Measurements from ENCODE around the gene NOMO2. TPM values are rescaled to one million over a fixed set of nuclear protein-coding genes. Genes with fewer than 3 reads are reported as not detected.
A peak's percentile ranks its signal among the peaks of the same experiment; 100 is the strongest.
"Not testable (repeated sequence)": the region's sequence is repeated elsewhere in the genome, so short reads cannot be mapped to it uniquely, and the experiment has no call there.

NOMO2 gene
- total RNA-seq, 4 donors from 2014 or later, result 45.7 to 98.1 (median 63.1) TPM

- not testable (repeated sequence) for H3K27me3 ChIP-seq; H3K4me1 ChIP-seq; H3K4me3 ChIP-seq; H3K36me3 ChIP-seq; H3K27ac ChIP-seq; DNase-seq (ENCODE audit: low spot score in 2 of 2); H3K9me3 ChIP-seq
- WGBS, 2 donors, result no CpG with 5 or more reads among the region's 11 CpGs
Observed at GRCh38 chr16:18409532-18410293, 152.2 kb downstream of the NOMO2 start.

DNA sequence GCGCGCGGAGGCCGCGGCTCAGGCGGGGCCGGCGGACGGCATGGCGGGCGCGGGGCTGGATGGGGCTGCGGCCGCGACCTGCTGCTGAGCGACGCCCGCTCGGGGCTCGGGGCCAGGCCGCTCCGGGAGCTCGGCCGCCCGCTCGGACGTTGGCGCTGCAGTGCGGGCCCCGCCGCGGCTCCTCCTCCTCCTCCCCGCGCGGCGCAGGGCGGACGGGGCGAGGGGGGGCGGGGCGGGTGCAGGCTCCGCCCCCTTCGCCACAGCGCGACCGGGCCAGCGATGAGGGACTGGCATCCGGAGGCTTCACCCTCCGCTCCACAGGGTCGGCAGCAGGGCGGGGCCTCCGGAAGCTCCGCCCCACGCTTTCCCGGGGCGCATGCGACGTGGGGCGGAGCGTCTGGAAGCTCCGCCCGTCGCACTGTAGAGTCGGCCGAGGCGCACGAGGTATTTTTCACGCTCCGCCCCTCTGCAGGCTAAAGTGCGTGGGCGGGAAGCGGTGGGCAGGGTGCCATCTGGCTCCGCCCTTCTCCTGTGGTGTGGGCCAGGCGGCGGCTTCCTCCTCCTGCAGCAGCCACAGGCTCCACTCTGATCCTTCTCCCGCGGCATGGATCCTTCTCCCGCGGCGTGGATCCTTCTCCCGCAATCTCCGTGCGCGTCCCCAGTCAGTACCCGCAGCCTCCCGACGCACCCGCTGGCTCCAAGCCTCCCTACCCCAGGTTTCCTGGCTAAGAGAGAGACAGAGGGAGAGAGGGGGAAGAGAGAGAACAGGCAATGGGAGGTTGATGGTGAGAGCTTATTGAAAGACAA lies 159.8 kb downstream of the NOMO2 start:
- H3K4me1 ChIP-seq; H3K27me3 ChIP-seq; H3K9me3 ChIP-seq; H3K27ac ChIP-seq; H3K4me3 ChIP-seq; DNase-seq (ENCODE audit: low spot score in 2 of 2); H3K36me3 ChIP-seq: not testable (repeated sequence)
- no CpG with 5 or more reads among the region's 88 CpGs for WGBS, 2 donors

GRCh38 chr16:18401159-18401558 lies 160.7 kb downstream of the NOMO2 start:
- H3K27me3 ChIP-seq, H3K9me3 ChIP-seq, H3K4me1 ChIP-seq, H3K36me3 ChIP-seq: not testable (repeated sequence)
- Histone ChIP-seq H3K4me3 (peak overlapping the region; percentile 24 to 51 (median 44)), H3K27ac (peak overlapping the region in 3 of 4 donors; percentile 68 to 76 (median 72))
- WGBS, 2 donors, result 3% methylated on average over 13 of the region's 38 CpGs; no CpG with 5 or more reads in 1 of the 2 donors
- peak in 1 of 2 donors; percentile 10 for DNase-seq (ENCODE audit: low spot score in 2 of 2)

- H3K27me3 ChIP-seq; H3K4me3 ChIP-seq; H3K4me1 ChIP-seq; H3K27ac ChIP-seq; H3K9me3 ChIP-seq; H3K36me3 ChIP-seq; DNase-seq (ENCODE audit: low spot score in 2 of 2): not testable (repeated sequence)
- no CpG with 5 or more reads among the region's 31 CpGs for WGBS, 2 donors
Observed at GRCh38 chr16:18394363-18394762, 167.5 kb downstream of the NOMO2 start.

DNA sequence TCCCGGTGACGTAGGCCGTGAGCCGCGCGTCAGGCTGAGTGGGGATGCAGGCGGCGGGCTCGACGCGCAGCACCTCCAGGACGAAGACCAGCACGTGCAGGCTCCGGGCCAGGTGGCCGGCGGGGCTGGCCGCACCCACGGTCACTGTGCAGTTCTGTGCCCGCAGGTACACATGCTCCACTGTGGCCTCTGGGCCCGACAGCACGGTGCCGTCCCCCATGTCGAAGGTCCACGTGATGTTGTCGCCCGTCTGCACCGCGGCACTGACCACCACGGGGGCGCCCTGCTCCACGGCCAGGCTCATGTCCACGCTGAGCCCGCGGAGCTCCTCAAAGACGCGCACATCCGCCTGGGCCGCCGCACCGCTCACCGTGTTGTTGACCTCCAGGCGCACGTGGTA lies 174.1 kb downstream of the NOMO2 start:
- WGBS, 2 donors, result no CpG with 5 or more reads among the region's 43 CpGs
- H3K36me3 ChIP-seq, result peaks cover 0 to 10% (median 0%) of the 10 kb centered on the region in 3 donors
- not testable (repeated sequence) for H3K27me3 ChIP-seq; H3K9me3 ChIP-seq; H3K4me1 ChIP-seq; H3K4me3 ChIP-seq; DNase-seq (ENCODE audit: low spot score in 2 of 2); H3K27ac ChIP-seq

DNA sequence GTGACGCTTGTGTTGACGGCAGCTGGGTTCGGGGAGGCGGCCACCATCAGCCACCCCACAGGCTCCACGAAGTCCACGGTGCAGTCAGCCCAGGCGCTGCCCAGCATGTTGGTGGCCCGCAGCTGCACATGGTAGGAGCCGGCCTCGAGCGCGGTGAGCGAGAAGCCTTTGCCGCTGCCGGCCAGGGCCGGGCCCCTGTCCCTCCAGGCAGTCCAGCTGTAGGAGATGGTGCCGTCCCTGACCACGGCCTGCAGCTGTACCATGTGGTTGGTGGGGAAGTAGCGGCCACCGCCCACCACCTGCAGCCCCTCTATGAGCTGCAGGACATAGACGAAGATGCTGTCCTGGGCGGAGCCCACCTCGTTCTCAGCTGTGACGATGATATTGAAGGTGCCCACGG lies 175.4 kb downstream of the NOMO2 start:
- H3K36me3 ChIP-seq, result peaks cover 0 to 15% (median 0%) of the 10 kb centered on the region in 3 donors
- H3K27me3 ChIP-seq; DNase-seq (ENCODE audit: low spot score in 2 of 2); H3K4me1 ChIP-seq; H3K27ac ChIP-seq; H3K9me3 ChIP-seq; H3K4me3 ChIP-seq: not testable (repeated sequence)
- no CpG with 5 or more reads among the region's 25 CpGs for WGBS, 2 donors

- H3K27me3 ChIP-seq; H3K4me3 ChIP-seq; H3K9me3 ChIP-seq; H3K4me1 ChIP-seq; DNase-seq (ENCODE audit: low spot score in 2 of 2); H3K27ac ChIP-seq: not testable (repeated sequence)
- no CpG with 5 or more reads among the region's 33 CpGs for WGBS, 2 donors
- H3K36me3 ChIP-seq, result peaks cover 0 to 15% (median 0%) of the 10 kb centered on the region in 3 donors
Observed at GRCh38 chr16:18385285-18385684, 176.6 kb downstream of the NOMO2 start.

- WGBS, 2 donors, result no CpG with 5 or more reads among the region's 31 CpGs
- H3K36me3 ChIP-seq, result peaks cover 0 to 15% (median 0%) of the 10 kb centered on the region in 3 donors
- H3K27ac ChIP-seq; H3K9me3 ChIP-seq; H3K4me3 ChIP-seq; DNase-seq (ENCODE audit: low spot score in 2 of 2); H3K4me1 ChIP-seq; H3K27me3 ChIP-seq: not testable (repeated sequence)
Observed at GRCh38 chr16:18384869-18385268, 177.0 kb downstream of the NOMO2 start.

DNA sequence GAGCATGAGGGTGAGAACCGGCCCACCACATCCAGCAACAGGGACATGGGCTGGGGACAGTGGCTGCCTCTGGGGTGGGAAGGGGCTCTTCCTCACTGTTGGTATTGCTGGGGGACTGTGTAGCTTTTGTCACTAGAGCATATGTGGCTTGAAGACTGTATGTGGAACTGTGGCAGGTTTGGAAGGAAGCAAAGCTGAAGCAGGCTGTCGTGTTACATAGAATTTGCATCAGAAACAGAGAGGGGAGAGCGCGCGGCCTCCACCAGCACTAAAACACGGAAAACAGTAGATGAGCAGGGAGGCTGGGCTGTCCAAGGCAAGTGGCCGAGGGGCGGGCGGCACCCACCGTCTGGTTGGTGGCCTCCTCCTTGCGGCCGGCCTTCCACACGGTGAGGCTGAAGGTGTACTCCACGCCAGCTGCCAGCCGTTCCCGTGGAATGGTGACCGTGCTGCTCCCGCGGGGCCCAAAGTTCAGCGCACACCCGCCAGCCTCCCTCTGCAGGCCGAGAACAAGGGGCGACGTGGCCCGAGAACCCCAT lies 177.7 kb downstream of the NOMO2 start:
- H3K4me3 ChIP-seq; H3K9me3 ChIP-seq; H3K4me1 ChIP-seq; DNase-seq (ENCODE audit: low spot score in 2 of 2); H3K27ac ChIP-seq; H3K27me3 ChIP-seq: not testable (repeated sequence)
- WGBS, 2 donors, result no CpG with 5 or more reads among the region's 25 CpGs
- peaks cover 0 to 15% (median 0%) of the 10 kb centered on the region in 3 donors for H3K36me3 ChIP-seq

DNA sequence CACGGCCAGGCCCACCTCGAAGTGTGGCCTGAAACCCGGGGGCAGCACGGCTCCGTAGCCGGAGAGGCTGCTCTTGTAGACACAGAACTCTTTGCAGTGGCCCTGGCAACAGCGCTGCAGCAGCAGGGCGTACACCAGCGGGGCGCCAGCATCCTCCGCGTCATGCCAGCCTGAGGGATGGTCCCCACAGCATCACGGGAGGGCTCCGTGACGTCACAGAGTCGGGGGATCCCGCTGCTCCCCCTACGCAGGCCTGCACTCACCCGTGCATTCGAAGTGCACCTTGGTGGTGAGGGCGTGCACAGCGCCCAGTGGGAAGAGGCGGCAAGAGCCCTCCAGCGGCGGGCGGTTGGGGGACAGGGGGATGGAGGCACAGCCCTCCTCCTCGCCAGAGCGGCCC lies 179.2 kb downstream of the NOMO2 start:
- peaks cover 0 to 15% (median 0%) of the 10 kb centered on the region in 3 donors for H3K36me3 ChIP-seq
- not testable (repeated sequence) for DNase-seq (ENCODE audit: low spot score in 2 of 2); H3K4me1 ChIP-seq; H3K9me3 ChIP-seq; H3K4me3 ChIP-seq; H3K27ac ChIP-seq; H3K27me3 ChIP-seq
- no CpG with 5 or more reads among the region's 28 CpGs for WGBS, 2 donors

Small RNAs within 50 kb of the gene (small RNA-seq; reads per million reads assigned to genes)
- not detected for gene MIR3179-3
- not detected for gene MIR3179-4
- not detected for gene MIR3180-3
- not detected for gene MIR3670-3
- not detected for gene MIR3670-4
- not detected for gene MIR6770-3
- gene RF00019, result not detected

Other genes starting within 250 kb of the NOMO2 start
- 10 to 100 TPM in 1 of 4 donors, under 1 TPM in 1, not detected in 2; 0.42 to 26.4 TPM for gene NPIPA8, start 225.4 kb downstream of the NOMO2 start, total RNA-seq
- 1,000 to 10,000 TPM in 3 of 4 donors, 100 to 1,000 TPM in 1; 697 to 1,427 (median 1,125) TPM for gene RPS15A, start 228.2 kb upstream of the NOMO2 start, total RNA-seq
- 100 to 1,000 TPM; 159 to 203 (median 188) TPM for gene ARL6IP1, start 239.5 kb upstream of the NOMO2 start, total RNA-seq

All from tibial nerve (tissue), 4 donors.